ENCODE data around the gene MINDY4.

DNA sequence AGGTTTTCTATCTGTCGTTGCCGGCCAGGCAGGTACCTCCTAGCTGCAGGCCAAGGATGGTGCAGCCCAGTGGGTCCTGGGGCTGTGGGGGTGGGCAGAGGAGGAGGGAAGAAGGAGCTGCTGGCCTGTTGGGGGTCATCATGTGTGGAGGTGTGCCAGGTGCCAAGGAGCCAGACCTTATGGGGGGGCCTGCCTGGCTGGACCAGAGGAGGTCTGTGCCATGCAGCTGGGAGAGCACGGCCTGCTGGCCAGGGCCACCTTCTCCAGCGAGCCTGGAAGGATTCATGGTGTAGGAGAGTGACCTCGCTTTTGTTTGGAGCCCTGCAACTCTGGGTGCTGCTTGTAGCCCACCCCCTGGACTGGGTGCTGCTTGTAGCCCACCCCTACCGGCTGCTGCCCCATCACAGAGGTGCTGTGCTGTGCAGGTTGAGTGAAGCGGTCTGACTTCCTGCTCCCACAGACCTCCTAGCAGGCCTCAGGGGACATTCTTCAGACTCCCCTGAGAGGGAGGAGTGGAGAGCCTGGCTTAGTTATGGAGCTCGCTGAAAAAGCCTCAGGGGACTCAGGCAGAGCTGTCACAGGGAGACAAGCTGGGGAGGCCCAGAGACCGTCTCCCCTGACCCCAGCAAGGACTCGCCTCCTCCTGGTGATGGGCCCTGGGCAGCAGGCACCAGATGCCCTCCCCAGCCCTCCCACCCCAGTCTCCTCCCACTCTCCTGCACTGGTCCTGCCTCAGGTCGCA is 72.7 kb downstream of the MINDY4 start:
- TF ChIP-seq, protein P1, sequence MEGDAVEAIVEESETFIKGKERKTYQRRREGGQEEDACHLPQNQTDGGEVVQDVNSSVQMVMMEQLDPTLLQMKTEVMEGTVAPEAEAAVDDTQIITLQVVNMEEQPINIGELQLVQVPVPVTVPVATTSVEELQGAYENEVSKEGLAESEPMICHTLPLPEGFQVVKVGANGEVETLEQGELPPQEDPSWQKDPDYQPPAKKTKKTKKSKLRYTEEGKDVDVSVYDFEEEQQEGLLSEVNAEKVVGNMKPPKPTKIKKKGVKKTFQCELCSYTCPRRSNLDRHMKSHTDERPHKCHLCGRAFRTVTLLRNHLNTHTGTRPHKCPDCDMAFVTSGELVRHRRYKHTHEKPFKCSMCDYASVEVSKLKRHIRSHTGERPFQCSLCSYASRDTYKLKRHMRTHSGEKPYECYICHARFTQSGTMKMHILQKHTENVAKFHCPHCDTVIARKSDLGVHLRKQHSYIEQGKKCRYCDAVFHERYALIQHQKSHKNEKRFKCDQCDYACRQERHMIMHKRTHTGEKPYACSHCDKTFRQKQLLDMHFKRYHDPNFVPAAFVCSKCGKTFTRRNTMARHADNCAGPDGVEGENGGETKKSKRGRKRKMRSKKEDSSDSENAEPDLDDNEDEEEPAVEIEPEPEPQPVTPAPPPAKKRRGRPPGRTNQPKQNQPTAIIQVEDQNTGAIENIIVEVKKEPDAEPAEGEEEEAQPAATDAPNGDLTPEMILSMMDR (IDR thresholded peaks at IDR 0.05): peak in 1 of 6 experiments; percentile 31
- TF ChIP-seq POLR2A (IDR thresholded peaks at IDR 0.05): no peak
